Transverse colon (tissue), 4 donors: ENCODE measurements around the gene TUBD1.

Source experiments
- EP300 ChIP-seq: sonication (generic); formaldehyde crosslinking; IDR thresholded peaks from one replicate; pipeline ENCODE4 v1.6.1; 2017; ENCODE audit warnings: antibody characterized with exemption, low read depth
- POLR2A ChIP-seq: fragments of 450-650 bp; IDR thresholded peaks from one replicate; pipeline ENCODE4 v1.6.1; 2016; ENCODE audit warnings: antibody characterized with exemption, mild to moderate bottlenecking, moderate library complexity
- POLR2AphosphoS5 ChIP-seq, 3 donors: sonication (generic); formaldehyde crosslinking; IDR thresholded peaks; one replicate each; pipeline ENCODE4 v1.6.1; 2016; ENCODE audit warnings: antibody characterized with exemption in 3 of 3
- TF ChIP-seq, protein P1 (sequence below), 5 experiments: fragments of 200-600 bp in 3 of 5; fragments of 450-650 bp in 2 of 5; sonication (generic) in 3 of 5; IDR thresholded peaks; 1 replicate in 2 of 5; 2 replicates in 3 of 5; pipeline ENCODE4 v1.5.1; 2016 to 2017; ENCODE audit warnings: antibody characterized with exemption in 5 of 5, inconsistent platforms in 3 of 5, mild to moderate bottlenecking in 2 of 5, moderate library complexity in 1 of 5

DNA sequence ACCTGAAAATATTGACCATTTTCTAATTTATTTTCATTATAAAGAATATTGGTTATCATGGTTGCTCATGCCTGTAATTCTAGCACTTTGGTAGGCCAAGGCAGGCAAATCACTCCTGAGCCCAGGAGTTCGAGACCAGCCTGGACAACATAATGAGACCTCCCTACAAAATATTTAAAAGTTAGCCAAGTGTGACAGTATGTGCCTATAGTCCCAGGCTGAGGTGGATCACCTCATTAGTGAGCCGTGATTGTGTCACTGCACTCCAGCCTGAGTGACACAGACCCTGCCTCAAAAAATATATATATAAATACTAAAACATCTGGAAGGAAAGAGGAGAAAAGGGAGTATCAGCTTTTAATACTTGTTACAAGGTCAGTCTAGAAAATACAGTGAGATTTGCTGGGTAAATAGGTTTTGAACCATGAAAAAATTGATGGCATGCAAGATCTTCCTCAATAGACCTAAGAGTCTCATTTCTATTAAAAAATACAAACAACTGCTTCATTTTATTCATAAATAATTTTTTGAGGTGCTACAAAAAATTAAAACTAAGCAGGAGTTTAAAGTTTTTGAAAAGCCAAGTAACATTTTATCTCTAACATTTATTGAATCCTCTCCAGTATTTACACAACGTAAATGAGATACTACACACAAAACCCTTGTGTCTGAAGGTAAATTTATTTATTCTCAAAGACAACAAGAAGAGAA, 47.7 kb downstream of the TUBD1 start:
- TF ChIP-seq, protein P1, sequence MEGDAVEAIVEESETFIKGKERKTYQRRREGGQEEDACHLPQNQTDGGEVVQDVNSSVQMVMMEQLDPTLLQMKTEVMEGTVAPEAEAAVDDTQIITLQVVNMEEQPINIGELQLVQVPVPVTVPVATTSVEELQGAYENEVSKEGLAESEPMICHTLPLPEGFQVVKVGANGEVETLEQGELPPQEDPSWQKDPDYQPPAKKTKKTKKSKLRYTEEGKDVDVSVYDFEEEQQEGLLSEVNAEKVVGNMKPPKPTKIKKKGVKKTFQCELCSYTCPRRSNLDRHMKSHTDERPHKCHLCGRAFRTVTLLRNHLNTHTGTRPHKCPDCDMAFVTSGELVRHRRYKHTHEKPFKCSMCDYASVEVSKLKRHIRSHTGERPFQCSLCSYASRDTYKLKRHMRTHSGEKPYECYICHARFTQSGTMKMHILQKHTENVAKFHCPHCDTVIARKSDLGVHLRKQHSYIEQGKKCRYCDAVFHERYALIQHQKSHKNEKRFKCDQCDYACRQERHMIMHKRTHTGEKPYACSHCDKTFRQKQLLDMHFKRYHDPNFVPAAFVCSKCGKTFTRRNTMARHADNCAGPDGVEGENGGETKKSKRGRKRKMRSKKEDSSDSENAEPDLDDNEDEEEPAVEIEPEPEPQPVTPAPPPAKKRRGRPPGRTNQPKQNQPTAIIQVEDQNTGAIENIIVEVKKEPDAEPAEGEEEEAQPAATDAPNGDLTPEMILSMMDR (IDR thresholded peaks at IDR 0.05): no peak
- TF ChIP-seq EP300: no peak
- no peak for TF ChIP-seq POLR2A
- TF ChIP-seq POLR2AphosphoS5 (IDR thresholded peaks at IDR 0.05): no peak
